ENCODE measurements around the gene NPTX1.

DNA sequence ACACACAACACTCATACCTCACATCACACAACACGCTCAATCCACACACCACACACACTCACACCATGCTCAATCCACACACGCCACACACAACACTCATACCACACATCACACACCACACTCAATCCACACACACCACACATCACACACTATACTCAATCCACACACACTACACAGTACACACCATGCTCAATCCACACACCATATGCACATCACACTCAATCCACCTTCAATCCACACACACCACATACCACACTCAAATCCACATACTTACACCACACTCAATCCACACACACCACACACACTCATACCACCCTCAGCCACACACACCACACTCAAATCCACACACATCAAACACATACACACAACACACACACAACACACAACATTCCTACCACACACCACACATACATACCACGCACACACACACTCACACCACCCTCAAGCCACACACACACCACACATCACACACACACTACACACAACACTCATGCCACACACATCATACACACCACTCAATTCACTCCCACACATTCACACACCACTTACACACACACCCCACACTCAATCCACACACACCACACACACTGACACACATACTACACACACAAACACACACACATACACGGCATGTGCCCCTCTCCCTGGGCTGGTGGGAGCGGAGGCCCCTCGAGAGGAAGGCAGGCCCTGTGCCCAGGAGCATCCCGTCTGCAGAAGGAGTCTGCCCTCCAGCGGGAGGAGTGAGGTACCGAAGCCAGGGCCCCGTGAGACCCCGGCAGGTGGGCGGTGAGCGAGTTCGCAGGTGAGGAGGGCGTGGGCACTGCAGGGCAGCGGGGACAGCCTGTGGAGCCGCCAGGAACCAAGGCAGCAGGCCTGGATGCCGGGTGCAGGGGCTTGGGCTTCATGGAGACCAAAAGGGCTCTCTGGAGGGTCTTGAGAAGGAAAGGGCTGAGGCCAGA is 35.1 kb upstream of the NPTX1 start:
- TF ChIP-seq, protein P1, sequence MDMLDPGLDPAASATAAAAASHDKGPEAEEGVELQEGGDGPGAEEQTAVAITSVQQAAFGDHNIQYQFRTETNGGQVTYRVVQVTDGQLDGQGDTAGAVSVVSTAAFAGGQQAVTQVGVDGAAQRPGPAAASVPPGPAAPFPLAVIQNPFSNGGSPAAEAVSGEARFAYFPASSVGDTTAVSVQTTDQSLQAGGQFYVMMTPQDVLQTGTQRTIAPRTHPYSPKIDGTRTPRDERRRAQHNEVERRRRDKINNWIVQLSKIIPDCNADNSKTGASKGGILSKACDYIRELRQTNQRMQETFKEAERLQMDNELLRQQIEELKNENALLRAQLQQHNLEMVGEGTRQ (IDR thresholded peaks at IDR 0.05; ENCODE audit: low read depth, low read length): no peak
- TF ChIP-seq, protein P1 (CRISPR knock-in tag; IDR thresholded peaks at IDR 0.05; ENCODE audit: borderline replicate concordance): no peak
- TF ChIP-seq, protein P2, sequence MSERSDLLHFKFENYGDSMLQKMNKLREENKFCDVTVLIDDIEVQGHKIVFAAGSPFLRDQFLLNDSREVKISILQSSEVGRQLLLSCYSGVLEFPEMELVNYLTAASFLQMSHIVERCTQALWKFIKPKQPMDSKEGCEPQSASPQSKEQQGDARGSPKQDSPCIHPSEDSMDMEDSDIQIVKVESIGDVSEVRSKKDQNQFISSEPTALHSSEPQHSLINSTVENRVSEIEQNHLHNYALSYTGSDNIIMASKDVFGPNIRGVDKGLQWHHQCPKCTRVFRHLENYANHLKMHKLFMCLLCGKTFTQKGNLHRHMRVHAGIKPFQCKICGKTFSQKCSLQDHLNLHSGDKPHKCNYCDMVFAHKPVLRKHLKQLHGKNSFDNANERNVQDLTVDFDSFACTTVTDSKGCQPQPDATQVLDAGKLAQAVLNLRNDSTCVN (CRISPR knock-in tag; IDR thresholded peaks at IDR 0.05; ENCODE audit: borderline replicate concordance): no peak
